ENCODE results near the gene LEKR1. TPM values are rescaled to one million over a fixed set of nuclear protein-coding genes. Genes with fewer than 3 reads are reported as not detected.
"Not testable (repeated sequence)": the region's sequence is repeated elsewhere in the genome, so short reads cannot be mapped to it uniquely, and the experiment has no call there.

The LEKR1 gene
- polyA plus RNA-seq, 12 donors, result 0.31 to 1.4 (median 0.49) TPM; not detected in 2

DNA sequence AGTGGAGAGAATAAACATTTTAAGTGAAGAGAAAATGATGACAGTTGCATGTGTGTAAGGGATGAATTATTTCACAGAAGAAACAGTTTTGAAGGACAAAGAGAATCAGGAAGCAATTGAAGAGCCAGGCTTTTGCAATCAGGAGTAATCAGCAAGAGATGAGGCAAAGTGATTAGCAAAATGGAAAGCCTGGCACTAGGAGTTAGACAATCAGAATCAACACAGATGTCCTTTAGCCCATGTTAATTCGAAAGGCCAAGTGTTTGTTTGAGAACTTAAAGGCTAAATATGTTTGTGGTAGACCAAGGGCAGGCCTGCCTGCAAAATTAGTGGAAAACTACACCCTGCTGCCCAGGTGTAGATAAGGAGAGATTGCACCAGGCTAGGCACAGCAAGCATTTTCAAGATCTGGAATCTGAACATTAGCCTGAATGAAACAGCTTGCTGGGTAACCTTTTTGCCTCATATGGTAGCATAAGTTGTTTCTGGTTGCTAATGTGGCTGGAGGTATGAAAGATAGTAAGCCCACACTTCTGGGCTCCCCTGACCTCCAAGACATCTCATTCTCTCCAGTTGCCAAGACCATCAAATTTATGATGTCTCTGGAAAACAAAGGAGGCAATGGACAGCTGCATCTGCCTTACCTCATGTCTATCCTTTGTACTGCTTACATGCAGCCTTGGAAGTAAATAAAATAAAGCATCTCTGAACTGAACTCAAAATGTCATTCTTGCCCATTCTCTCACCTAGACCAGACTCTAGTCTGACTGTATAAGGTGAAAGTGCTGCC, 22.0 kb upstream of the LEKR1 start:
- DNase-seq, result no peak

DNA sequence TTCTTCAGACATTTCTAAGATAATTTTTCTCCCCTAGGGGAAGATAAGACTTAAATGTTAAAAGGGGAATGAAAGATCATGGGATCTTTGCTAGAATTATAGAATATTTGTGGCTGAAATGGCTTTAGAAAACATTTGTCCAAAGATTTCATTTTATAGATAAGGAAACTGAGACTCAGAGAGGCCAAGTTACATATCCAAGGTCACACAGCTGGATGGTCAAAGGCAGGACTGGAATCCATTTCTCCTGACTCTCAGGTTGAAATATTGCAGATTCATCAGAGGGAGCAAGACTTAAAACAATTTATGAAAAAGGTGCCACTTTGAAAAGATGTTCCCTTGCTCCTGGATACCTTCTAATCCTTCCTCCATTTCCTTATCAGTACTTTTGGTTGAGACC, 19.5 kb upstream of the LEKR1 start:
- no peak for DNase-seq

DNA sequence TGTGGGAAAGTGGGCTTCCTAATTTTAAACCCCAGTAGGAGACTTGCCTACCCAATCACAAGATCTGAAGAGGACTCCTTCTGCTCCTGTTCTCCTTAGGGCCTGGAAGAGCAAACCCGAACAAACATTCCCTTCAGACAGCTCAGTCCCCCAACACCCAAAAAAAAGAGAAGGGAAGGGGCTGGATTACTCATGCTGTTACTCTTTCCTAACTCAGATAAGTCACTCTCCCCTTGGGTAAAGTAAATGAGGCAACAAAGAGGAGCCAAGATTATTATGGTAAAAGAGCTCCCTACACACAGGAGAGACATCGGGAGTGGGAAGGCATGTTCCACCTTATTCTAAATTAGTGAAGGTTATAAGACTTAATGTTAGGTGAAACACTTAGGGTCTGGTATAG, 18.1 kb upstream of the LEKR1 start:
- DNase-seq, result no peak

DNA sequence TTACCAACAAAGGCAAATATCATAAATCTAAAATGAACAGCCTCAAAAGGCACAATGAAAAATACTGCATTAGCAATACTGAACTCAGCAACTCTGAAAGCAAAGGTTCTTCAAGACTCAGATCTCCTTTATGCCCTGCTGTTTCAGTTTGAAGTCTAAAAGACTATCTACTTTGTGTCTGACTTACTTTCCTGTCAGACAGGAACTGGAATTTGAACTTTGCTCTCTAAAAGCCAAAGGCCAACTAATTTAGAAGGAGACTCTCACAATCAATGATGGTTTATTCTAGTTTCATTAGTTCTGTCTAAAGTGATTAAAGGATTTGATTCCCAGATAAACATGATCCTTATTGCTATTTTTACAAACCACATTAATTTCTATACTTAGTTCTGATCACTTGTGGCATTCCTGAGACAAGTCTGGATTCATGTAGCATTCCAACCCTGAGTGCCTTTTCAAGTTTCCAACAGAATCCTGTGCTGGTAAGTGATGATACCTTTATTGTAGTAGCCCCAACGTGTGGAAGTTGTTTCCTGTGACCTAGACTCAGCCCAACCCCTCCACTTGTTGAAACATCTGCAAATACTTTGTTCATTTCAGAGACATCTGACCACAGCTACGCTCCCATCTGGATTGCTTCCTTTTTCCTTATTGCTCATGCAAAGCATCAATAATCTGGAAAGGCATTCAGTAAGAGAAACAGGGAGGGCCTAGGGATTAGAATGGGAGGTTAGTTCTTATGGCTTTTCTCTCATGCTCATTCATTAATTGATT, 14.9 kb upstream of the LEKR1 start:
- no peak for DNase-seq

DNA sequence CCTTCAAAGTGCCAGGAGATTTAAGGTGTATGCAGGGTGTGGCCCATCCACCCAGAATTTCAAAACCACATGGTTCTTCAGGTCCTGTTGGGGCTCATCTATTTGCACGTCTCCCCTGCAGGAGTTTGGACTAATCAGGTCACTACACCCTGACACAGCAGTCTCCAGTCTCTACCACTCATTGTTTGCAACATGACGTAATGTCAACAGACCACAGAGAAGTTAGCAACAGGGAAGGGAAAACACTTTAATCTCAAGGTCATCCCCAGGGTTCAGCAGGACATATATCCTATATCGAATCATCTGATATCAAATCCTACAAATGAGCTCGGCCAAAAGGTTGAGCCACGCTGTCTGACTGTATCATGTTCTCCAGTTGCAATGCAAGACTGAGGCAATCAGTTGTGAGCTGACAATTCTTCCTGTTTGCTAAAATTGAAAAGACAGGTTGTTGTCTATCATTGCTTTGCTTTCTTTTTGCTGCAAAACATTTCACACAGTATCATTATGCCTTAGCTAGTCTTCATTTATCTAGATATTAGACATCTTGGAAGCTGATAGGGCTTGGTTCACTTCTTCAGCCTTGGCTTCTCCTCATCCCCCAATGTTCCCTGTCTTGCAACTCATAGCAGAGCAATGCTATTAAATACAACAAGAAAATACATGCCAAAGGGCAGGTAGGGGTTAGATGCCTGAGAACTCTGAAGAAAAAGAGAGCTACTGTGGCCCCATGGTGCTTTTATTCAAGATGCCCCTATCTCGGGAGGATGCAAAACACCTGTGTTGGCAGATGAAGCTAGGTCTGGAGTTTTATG, 13.4 kb upstream of the LEKR1 start:
- DNase-seq, result no peak

DNA sequence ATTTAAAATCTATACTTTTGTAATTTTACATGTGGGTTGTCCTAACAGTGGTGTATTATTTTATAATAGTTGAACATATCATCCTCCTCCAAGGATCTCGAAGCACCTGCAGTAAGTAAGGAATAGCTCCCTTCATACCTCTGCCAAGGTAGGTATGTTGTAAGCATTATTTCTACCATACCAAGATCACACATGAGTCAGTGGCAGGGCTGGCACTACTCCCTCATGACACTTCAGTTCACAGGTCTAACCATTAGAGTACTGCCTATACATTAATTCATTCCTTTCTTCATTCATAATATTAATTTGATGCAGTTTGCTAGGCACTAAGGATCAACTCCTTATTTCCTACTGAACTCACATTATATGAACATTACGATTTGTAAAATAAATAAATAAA, 11.9 kb upstream of the LEKR1 start:
- no peak for DNase-seq

DNA sequence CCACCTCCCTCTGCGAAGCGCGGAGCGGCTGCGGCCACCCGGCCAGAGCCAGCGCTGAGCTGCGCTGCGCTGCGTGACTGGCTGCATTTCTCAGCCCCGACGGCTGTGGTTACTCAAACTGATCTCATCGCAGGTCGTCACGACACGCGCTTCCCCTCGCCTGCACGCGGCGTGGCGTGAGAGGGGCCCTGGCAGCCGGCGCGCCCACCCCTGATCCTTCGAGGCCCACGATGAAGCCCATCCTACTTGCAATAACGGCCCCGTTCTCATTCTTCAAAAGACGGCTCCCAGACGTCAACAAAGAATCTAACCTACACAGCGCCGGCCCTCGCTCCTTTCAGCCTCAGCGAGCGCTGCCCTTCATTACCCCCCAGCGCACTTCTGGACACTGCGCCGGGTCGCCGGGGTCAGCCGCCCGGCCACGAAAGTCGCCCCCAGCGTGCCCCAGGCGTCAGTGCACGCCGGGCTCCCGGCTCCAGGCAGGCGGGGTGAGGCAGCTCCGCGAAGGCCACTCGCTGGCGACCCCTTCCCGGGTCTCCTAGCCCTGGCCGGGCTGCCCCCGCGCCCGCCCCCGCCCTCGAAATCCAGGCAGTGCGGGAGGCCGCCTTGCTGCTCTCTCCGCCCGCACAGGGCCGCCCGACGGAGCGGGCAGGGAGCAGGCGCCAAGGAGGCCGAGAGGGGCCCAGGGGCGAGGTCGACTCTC, 9.9 kb upstream of the LEKR1 start:
- DNase-seq, result peak; percentile 38

DNA sequence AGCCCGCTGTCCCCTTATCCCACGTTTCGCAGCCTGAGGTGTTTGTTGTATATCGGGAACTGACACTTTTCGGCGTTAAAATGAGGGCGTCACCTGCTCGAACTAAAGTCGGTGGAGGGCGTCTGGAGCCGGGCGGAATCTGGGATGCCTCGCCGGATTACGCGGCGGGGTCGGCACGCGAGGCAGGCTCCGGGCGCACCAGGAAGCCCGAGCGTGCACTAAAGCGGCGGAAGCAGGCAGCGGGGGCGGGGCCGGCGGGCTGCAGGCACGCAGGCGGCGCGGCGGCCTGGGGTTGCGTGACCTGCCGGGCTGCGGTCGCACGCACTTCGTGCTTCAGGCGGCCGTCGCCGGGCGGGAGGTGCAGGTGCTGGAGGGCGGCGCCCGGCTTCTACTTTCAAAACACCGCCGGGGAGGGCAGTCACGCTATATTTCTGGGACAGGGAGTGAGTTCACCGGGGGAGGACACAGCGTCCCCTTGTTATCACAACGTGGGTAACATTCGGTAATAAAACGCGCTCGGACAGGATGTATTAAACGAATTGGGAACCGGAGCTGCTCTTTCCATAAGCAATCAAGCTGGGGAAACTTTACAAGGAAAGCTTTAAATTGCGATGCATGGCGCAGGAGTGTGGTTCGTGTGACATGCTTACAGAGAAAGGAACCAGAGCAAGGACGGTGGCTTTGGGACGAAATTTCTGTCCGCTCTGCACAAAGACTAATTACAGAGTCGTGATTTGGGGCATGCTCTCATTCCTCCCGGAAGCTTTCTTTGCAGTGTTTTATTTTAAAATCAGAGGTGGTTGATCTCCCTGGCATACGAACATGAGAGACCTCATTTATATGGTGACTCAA, 9.1 kb upstream of the LEKR1 start:
- peak; percentile 55 for DNase-seq

DNA sequence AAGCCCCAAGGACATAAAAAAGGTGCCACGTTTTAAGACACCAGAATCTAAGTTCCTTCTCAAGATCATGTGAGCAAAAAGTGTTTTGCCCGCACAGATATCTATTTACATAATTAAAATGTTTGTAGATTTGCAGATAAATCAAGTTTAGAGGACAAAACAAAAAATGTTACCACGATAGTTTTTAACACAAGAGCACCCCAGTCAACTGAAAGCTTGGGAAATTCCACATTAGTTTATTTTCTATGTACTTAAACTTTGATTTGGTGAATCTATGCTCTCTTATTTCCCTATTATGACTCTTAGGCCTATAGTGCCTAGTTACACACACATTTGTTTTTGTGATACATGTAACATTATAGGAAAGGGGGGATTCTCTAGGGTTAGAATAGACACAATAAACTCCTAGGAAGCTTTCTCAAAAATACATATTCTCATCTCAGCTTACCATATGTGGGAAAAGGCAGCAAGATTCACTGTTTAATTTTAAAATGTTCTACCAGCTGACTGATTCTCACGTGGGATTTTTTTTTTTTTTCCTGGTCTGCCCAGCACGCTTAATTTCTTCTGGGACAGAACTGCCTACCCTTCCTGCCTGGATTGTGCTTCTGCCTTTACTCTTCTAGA, 8.4 kb upstream of the LEKR1 start:
- DNase-seq, result no peak

DNA sequence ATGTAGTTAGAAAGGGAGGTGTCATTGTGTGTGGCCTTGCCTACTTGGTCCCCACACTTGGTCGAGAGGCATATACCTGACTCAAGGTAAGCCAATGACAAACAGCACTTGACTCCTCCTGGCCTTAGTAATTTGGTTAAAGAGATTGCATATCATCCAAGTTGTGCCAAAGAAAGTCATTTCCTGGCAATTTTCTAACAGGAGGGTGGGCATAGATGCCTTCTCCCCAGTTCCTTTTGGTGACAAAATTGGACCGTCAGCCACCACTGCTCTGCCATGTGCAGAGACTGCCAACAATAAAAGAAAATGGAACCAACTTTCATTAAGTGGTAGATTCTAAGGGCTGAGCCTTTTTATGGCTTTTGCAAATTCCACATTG, 7.9 kb upstream of the LEKR1 start:
- no peak for DNase-seq

DNA sequence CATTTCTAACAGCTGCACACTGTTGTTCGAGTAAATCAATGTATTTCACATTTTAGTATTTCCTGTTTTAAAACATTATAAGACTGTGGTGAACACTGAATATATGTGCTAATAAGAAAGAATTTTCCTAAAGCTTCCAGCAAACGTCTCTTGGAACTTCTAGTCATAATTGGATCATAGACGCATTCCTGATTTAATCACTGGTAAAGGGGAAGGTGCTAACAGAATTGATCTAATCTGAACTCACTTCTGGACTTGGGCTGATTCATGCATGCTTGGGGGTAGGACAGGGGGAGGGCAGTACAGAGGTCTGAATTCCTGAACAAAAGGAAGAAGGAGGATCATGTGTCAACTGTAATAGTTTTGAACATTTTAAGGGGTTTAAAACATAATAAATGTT, 7.3 kb upstream of the LEKR1 start:
- no peak for DNase-seq

DNA sequence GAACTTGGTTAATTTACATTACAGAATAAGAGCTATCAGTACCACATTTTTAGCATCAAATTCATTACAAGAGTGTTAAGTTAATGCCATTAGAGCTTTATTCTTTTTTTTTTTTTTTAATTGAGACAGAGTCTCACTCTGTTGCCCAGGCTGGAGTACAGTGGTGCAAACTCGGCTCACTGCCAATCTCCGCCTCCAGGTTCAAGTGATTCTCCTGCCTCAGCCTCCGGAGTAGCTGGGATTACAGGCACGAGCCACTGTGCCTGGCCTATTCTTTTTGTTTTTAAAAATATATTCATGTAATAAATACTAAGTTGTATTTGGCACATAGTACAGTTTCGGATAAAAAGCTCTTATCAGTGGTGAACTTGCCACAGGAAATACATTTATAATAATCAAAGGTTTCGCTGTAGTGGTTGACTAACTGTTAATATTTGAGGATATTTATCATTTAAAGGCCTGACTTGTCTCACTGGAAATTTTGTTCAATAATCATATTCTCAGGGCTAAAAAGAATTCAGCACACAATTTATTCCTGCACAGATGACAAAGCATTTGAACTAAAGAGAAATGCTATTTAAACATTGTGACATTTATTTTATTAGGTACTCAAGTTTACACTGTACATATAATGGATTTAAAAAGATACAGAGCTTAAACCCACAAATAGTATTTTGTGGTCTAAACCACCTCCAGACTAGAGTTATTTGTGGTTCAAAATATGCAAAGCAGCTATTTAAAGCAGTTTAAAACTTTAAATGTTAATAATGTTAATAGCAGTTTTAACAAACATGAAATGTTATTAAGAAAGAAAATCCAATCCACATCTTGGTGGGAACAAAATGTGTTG, 6.1 kb upstream of the LEKR1 start:
- no peak for DNase-seq

DNA sequence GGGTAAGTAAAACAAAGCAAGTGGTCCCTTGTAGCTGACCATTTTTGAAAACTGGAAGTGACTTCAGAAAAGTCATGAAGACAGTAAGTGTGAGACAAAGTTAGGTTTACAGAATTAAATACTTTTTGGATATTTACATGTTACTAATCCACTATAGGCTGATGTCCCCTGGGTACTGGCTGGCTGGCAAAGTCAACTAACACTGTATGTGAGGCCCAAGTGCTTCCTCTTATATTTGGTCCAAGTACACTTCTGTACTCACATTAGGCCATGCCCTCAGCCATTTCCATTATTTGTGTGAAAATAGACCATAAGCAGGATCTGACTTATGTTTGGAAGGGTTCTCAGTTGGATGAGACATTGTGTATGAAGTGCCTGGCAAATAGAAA, 5.5 kb upstream of the LEKR1 start:
- DNase-seq, result no peak

DNA sequence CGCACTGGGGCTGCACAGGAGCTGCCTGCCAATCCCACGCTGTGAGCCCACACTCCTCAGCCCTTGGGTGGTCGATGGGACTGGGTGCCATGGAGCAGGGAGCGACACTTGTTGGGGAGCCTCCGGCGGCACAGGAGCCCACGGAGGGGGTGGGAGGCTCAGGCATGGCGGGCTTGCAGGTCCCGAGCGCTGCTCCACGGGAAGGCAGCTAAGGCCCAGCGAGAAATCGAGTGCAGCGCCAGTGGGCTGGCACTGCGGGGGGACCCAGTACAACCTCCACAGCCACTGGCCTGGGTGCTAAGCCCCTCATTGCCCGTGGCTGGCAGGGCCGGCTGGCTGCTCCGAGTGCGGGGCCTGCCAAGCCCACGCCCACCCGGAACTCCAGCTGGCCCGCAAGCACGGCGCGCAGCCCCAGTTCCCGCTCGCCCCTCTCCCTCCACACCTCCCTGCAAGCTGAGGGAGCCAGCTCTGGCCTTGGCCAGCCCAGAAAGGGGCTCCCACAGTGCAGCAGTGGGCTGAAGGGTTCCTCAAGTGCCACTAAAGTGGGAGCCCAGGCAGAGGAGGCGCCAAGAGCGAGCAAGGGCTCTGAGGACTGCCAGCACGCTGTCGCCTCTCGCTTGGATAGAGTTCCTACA, 3.4 kb upstream of the LEKR1 start:
- not testable (repeated sequence) for DNase-seq

DNA sequence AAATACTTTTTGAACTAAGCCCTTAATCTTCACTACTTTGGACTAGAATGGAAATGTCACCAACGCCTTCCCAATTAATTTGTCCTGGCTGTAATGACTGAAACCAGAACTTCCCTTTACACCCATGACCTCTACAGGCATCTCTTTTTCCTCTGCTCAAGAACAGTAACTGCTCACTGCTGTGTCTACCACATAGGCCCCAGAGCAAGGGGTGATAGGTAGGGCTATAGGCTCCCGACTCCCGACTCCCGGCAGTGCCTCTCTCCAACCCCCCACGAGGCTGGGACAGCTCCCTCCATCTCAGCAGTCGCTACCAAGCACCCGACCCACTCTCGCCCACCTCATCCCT, 384 bp upstream of the LEKR1 start:
- DNase-seq, result no peak

DNA sequence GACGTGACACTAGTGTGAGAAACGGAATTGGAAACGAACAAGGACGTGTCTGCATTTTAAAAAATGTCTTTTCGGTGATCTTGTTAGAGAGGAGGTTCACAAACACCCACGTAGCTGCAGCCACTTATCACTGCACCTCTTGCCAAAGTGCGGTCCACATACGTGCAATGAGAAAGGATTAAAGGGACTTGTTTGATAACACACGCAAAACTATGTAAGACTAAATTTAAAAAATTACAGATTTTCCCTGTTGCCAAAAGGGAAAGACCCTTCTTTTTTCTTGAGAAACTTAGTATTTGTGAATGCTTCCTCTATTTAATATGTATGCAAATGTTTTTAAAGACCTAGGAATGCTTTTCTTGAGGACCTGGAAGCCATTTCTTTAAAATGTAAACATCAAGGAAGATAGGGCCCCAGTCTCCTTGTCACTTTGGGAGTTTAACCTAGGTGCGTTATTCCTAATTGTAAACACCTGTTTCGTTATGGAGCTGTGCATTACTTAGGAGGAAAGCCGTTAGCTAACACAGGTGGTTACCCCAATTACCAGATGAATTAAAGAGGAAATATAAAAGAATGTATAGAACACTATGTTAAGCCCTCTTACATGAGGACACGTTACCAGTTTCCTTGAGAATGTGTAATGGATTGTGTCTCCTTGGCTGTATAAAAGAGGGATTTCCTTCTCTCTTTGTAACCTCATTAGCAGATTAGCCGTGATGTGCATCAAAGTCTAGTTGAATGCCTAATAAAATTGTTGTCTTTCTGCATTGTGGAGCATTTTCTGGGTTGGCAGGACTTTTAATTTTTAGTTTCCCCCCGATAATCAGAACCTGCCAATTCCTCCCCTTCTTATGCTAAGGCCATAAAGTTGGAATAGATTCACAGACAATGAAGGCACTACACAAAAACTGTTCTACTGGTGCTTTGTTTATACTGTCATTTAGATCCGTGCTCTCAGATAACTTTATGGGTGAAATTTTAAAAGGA, 1.0 kb downstream of the LEKR1 start:
- DNase-seq, result no peak

DNA sequence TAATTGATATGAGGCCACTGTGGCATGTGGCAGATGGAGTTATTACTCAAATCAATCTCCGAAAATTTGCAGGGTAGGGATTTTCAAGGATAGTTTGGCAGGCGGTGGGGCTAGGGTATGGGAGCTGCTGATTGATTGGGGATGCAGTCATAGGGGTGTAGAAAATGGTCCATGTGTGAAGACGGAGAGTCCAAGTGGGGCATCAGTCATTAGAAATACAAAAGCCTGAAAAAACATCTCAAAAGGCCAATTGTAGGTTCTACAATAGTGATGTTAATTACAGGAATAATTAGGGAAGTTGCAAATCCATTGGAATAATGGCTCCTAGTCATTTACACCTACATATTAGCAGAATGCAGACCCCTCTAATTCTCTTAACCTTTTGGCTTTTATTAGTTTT, 4.9 kb downstream of the LEKR1 start:
- no peak for DNase-seq

DNA sequence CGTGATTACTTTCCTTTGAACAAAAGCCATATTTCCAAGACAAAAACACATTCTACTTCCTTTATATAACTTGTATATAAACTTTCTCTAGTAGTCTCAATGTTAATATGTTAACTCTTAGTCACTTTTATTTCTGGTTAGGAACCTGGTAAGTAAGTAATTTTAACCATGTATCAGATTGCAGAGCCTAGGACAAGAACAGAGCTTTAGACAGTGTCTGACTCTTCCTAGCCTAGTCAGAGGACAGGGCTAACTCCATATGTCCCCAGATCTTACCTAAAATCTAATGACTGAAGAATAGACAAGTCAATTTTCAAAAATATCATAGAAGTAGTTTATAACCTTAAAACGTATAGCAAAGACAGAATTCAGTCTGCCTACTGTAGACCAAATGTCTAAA, 8.3 kb downstream of the LEKR1 start:
- no peak for DNase-seq
